ENCODE results near the gene HCN1.

HCN1 gene

DNA sequence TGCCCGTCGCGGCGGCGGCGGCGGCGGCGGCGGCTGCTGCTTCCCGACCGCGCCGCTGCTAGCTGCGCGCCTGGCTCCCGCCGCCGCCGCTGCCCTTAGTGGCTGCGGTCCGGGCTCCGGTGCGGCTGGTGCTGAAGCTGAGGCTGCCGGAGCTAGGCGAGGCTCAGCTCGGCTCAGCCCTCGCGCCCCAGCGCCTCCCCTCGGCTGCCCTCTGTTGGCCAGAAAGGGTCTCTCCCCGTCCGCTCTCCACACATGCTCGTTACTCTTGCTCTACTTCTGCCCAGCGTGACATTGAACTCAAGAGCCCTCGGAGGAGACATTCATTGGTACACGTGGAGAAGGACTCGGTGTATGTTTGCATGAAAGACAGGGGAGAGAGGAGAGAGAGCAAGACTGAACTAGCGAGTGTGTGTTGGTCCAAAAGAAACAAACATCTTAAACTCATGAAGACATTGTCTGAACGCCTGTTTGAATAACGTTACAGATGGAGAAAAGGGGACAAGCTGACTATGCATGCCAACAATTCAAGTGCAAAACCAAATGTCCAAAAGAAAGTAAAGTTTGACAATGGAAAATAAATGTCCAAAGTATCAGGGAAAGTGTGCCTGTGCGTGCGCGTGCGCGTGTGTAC, at the start of gene HCN1:
Gene HCN1, minus strand, starts transcription at position 175 of the 631 bp plus-strand sequence.
- no peak for DNase-seq

DNA sequence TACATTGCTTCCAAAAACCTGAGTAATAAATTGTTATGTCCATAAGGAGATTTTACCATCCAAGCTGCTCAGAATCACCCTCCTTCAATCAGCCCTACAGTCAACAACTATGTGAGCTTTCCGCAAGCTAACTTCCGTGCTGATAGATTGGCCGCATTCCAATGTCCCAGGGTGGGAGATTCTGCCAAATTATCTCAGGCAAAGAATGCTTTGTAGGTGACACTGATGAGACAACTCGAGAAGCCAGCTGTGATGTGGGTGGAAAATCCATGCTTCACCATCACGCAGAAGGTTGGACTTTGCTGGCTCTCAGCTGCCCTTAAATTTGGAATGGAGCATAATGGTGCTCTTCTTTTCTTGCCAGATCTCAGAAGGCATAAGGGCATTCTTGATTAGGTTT, 44.9 kb upstream of the HCN1 start:
- no peak for DNase-seq

DNA sequence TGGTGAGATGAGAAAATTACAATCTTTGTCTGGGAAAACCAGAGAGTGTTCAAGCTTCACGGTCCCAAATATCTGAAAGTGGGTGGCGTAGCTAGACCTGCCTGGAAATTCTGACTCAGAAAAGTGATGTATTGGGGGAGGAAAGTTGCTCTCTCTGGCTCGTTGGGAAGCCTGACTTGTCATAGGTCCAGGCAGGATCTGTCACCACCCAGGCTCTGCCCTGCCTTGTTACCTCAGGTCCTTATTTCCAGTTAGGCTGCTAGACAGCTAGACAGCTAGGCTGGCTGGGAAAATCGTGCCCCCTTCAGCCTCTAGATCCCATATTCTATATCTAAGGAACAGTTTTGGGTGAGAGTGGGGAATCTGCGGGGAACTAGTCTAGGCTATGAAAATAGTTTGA, 41.0 kb upstream of the HCN1 start:
- no peak for DNase-seq

DNA sequence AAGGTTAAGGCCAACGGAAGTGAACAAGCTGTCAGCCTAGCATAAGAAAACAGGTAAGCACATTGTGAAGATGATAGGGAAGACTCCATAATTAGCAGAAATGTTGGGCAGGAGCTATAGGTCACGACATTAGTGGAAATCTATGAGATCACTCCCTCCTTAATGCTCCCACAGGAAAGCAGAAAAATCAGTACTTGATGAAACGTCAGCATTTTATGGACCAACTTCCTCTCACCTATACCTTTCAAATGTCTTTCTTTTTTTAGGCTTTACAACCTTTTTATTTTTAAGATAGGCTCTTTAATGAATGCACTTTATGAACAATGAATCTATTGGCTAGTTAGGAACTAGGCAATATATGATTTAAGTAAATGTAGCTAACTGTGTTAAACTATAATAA, 29.4 kb upstream of the HCN1 start:
- DNase-seq = no peak

DNA sequence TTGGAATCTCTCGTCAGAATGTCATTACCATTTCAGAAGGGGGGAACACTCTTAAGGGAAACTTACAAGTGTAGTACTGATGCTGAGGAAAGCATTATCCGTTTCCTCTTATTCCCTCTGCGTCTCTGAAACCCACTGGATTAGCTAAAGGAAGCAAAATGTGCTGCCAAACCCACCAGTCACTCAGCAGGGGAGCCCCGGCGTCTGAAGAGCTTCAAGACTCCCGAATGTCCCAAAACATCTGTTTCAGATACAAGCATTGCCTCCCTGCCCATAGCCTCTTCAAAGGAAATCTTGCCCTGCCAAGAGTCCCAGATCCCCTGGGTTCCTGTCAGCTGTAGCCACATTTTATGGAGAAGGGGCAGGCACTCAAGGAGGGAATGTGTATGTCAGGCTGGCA, 1.0 kb upstream of the HCN1 start:
- DNase-seq = no peak

DNA sequence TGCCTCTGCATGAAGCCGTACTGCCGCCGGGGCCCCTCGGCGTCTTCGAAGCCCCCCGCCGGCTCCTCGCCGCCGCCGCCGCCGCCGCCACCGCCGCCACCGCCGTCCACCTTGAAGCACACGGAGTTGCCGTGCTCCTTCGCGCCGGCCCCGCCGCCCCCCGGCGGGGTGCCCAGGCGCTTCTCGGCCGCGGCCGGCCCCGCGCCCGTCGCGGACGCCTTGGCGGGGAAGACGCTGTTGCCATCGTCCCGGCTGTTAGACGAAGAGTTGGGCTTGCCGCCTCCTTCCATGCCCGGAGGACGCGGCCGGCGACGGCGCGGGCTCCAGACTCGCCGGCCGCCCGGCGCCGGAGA, 400 bp downstream of the HCN1 start:
- no peak for DNase-seq

DNA sequence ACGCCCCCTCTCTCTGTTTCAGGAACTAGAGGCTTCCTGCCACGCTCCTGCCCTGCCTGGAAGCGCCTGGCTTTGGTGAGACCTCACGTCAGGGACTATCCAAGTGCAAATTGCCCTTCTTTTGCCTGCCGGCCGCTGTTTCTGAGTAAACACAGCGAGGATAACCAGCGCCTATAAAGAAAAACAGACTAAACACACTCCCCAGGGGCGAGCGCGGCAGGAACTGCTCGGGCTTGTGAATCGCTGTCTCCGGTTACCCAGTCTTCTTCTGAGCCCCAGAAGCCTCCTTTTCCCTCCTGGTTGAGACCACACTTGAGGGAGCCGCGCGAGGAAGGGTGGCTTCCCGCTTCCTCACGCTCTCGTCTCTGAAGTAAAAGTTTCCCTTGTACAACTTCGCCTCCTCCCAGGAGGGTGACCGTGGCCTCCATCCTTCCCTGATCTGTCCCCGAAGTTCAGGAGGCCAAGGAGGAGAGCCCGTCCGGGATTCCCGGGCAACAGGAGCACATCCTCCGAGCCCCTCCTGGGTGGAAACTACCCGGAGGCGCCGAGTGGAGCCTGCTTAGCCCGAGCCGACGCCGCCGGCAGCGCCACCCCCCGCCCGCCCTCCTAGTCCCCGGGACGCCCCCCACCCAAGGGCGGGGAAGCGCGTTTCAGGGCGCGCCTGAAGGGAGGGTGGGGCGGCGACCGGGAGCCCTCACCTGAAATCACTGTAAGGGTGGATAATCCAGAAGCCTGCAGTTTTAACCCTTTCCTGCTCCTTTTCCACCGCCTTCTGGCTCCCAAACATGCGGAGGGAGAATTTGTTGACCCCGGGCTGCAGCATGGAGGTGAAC, 993 bp downstream of the HCN1 start:
- DNase-seq = no peak

DNA sequence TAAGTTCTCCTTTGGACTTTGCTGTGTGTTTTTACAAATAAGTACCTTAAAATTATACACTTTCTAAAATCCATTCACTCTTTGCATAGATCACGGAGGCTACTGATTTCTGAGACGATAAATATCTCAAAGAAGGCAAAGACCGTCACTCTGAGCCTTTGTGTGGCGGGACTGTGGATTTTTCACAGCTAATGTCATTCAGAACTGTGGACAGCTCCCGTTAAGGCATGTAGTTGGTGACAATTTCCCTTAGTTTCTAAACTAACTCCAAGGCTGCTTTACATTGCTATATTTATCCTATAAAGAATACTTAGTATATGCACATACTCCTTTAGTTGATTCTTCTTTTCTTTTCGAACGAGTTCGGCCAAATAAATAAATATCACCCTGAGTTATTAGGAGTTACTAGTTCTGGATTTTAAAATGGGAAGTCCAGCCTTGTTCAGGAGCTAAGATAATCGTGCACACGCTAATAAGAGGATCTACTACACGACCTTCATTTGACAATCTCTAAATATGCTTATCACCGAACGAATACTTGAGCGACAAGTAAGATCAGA, 1.8 kb downstream of the HCN1 start:
- DNase-seq = no peak

DNA sequence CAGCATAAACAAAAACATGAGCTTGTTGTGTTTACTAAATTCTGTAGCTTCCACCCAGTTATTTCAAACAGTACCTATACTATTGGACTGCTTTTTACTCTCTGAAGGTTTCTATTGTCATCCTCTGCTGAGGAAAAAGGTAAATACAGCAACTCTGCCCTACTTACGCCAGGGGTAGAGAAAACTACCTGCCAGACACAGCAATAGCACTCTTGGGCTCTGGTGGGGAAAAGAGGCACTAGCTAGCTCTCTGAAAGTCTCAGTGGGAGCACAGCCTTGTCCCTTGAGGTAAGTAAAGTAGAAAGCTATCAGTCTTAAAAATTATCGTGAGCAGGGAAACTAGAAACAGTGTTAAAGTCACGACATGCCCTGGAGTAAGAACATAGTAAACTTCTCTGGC, 3.7 kb downstream of the HCN1 start:
- DNase-seq = no peak

DNA sequence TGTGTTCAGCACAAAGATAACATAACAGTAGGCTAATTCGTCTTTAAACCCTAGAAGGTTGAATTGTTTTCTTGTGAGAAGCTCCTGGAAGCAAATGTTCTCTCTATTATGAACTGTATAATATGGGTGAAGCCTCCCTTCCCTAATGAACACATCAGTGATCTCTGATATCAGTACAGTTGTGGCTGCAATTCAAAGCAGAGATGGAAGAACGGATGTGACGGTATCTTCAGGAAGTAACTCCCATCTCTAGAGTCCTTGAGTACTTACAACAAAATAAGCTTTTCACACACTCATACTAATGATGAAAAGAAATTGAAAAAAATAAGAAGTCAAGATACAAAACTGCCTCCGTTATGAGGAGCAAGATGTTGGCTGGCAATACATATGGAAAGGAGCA, 4.5 kb downstream of the HCN1 start:
- DNase-seq = no peak

DNA sequence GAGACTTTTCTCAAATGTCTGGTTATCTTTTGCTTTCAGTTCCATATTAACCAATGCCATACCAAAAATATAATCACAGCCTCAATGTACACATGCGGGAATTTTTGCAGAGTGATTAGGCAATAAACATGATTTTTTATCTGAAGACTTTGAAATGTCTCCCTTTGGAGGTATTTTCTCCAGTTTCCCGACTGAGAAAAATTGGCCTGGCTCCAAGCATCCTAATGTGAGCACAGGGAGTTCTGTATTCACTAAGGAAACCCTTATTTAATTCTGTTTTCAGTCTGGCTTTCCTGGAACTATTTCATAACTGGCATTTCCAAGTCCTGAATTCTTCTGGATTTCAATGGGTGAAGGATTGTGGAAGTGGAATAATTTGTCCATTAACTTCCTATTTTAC, 8.5 kb downstream of the HCN1 start:
- DNase-seq = no peak

DNA sequence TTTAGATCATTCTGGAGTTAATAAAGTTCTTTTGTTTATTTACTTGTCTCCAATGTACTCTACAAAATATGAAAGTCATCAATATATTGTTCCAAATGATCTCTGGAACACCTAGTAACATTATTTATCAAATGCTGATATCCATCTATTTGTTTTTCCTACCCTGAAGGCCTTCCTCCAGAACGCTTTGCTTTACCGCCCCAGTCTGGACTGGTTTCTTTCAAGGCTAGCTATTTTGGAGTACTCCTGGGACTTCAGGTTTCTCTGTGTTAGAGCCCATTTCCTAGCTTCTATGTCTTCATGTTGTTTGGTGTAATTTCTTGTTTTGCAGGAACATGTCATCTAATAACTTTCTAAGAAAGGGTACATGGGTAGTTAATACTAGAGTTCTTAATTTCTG, 9.6 kb downstream of the HCN1 start:
- DNase-seq = no peak

DNA sequence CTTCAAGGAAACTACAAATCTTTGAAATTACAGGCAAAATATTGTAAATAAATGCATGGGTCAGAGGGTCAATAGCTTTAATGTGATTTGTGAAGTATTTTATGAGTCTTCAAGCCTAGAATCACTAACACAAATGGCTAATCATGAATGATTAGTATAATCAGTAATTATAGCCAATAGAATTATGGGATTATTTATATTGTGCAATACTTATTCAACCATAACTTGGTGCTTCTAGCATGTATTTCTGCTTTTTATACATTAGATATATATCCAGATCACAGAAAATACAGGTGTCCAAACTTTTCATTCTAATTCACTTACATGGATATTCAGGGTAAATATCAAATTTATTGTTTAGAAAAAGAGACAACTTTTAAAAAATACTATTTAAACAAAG, 12.1 kb downstream of the HCN1 start:
- no peak for DNase-seq

DNA sequence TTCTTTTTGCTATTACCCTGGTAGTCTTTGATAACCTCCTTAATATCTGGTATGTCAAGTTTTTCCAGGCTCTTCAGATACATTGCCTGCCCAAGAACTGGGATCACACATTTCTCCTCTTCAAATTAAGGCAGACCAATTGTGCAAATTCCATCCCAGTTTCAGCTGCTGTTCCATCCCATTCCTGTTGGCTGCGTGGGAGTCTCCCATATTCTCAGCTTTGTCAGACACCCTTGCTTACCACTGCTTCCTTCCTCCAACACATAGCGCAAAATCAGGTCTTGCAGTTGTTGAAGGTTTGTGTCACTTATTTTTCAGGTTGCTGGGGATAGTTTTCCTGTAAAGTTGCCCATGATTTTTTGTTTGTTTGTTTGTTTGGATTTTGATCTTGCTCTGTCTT, 15.2 kb downstream of the HCN1 start:
- DNase-seq = no peak

DNA sequence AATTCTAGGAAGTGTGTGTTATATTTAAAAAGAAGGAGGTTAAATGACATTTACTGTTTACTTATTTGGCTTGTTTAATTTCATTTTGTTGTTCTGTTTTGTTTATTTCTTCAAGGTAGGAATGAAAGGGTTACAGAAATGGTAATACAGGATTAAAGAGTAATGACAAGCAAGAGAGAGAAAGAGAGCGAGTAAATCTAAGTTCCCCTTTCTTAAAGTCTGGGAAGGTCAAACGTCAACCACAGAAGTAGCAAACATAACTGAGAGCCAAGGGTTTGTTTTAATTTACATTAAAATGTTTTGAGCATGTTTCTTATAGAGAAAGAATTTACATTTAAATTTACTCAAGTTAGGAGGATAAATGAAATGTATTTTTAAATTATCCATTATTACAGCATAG, 18.7 kb downstream of the HCN1 start:
- no peak for DNase-seq

DNA sequence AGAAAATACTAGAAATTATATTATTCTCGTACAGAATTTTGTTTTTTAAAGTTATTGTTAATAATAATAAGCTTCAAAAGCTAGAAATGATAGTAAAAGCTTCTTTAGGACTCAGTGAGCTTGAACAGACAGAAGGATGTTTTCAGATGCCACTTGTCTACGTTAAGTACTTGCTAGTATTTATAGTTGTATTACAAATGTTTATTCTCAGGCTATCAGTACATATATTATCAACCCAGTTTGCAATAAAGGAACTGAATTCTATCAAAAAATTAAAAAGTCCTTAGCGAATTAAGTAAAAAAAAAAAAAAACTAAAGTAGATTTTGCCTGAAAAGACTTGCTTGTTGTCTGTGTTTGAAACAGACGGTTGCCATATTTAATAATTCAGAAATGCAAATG, 23.9 kb downstream of the HCN1 start:
- DNase-seq = no peak

DNA sequence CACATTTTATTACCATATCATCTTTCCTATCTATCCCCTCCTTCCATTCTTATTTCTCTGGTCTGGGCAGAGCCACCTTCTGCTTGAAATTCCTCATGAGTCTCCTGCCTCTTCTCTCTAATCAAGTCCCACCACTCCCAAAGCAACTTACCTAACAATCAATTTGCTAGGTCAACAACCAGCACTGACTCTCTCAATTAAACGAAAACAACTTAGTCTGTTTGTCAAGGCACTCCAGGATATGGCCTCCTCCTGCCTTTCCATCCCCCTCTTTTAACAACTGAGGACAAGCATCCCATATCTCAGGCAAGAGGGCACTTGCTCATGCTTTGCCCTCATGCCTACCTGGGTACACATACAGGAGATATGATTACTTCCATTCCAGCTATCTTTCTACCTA, 47.4 kb downstream of the HCN1 start:
- no peak for DNase-seq

DNA sequence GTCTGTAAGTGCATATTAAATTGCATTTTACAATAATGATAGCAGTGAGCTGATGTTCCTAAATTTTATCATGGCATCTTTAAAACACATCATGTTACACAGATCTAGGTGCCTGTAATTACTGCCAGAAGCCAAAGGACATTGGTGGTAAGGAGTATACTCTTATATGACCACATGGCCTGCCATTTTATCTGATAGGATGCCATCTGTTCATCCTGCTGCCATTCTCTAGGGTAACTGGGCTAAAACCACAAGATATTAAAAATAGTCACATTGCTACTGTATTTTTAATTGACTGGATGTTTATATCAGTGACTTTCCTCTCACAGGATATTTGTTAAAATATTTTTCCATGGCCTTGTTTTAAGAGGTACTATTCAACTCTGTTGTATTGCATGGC, 53.1 kb downstream of the HCN1 start:
- no peak for DNase-seq

DNA sequence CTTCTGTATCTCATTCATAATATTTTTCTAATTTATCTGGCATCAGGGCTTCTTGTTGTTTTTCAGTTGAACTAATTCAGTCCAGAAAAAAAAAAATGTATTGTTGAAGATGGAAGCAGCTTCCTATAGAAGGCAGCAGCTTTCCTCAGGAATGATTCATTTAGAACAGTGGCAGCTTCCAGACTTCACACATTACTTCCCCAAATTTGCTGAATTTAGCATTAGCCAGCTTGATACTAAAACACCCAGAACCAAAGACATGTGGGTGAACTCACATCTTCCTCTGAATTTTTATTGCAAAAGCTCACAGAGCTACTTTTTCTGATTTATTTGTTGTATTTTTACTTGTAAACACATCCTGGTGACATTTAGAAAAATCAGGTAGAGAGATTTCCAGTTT, 53.8 kb downstream of the HCN1 start:
- DNase-seq = no peak

DNA sequence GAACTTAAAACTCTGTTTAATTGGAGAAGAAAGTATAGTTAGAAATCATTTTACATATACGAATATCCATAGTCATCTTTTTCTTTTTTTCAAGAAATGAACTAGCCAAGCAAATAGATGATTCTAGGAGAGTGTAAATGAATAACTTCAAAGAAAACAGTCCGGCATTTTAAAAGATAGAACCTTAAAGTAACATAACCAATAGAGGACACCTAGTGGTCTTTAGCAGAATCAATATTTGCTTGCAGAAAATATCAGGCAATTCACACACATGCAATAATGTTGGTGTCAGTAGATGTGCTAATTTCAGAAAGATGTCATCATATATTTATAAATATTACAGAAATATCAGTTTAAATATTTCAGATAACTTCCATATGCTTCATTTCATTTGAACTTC, 57.1 kb downstream of the HCN1 start:
- DNase-seq = no peak

DNA sequence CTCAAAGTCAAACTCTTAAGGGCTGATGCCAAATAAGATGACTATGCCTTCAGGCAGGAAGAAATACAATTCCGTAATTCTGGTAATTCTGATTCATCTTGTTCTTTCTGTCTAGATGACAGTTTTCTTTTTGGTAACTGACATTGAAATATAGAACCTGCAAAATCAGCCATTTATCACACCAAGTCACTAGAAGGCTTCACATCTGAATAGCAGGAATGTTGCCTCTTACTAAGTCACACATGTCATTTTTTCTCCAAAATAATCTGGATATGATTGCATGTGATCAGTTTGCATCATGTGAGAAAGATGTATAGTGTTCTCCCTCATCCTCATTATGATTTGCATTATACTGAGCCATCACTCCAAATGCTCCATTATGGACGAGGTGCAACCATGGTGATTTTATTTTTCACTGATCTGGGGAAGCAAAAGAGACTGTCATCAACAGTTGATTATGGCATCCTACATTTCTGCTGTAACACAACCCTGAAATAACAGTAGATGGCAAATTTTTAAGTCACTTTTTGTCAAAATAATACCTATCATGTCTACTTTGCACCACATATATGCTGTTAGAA, 69.0 kb downstream of the HCN1 start:
- DNase-seq = no peak

DNA sequence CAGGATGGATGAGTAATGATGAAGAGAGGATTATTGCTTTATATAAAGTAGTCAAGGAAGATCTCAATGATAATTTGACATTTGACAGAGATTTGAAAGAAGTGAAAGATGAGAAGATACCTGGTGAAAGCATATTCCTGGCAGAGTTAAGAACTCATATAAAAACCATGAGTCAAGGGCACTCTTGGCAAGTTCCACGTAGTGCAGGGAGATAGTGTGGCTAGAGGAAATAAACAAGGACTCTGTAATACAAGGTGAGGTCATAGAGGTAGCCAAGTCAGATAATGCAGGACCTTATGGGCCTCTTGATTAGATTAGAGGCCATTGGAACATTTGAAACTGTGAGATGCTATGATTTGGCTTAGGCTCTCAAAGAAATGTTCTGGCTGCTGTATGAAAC, 72.3 kb downstream of the HCN1 start:
- DNase-seq = no peak

DNA sequence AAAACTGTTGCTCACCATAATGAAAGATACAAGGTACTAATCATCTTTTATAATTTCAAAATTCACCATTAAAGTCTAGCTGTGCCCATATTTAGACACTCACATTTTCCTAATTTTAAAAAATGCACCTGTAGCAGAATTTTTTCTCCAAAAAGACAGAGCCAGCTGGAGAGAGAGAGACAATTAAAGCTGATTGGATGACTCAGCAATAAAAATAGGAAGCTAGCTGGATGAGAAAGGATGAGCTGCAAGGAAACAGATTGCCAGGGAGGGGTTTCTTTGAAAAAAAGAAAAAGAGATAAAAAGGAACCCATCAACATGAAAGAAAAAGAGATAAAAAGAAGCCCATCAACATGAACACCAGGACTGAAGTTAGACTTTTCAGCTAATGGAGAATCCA, 73.8 kb downstream of the HCN1 start:
- no peak for DNase-seq

DNA sequence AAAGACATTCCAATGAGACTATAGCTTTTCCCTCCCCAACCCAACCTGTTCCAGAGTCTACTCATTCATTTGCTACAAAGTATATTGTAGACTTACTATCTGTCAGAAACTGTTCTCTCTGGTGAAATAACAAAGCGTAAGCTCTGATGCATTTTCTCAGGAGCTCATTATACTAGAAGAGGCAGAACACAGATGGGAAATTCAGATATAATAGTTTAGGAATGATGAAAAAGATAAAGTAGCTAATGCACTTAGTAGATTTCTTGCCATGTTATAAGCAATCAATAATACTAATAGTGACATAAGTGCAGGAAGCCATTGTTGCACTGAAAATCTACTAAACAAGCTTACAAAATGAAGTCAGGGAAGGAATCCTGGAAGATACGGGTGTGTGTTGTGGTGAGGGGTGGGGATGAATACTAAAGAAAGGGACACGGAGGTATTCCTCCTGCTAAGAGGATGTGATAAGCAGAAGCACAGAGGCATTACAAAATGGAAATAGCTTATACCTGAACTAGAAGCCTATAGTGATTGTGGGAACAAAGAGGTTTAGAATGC, 78.2 kb downstream of the HCN1 start:
- no peak for DNase-seq

Measured in activated CD4-positive, alpha-beta T cell treated with anti-CD3 and anti-CD28 coated beads for 4 hours (primary cell).